HFF-Myc (cell line): ENCODE results near the gene EP400.

ENCODE experiments used
- DNase-seq: peaks from one replicate; pipeline ENCODE4 v3.0.0-alpha.2; 2011; ENCODE audit warnings: low read depth; ENCODE audit errors: extremely low read depth
- H3K4me3 ChIP-seq: replicated peaks from 2 replicates; pipeline ENCODE4 v1.5.1; 2011; ENCODE audit warnings: low read depth, mild to moderate bottlenecking, control low read depth, low read length
- TF ChIP-seq, protein P1 (sequence below): IDR thresholded peaks from 2 replicates; pipeline ENCODE4 v1.5.1; 2012; ENCODE audit warnings: mild to moderate bottlenecking, low read depth, low read length, control low read depth; ENCODE audit errors: missing control alignments

EP400 gene

DNA sequence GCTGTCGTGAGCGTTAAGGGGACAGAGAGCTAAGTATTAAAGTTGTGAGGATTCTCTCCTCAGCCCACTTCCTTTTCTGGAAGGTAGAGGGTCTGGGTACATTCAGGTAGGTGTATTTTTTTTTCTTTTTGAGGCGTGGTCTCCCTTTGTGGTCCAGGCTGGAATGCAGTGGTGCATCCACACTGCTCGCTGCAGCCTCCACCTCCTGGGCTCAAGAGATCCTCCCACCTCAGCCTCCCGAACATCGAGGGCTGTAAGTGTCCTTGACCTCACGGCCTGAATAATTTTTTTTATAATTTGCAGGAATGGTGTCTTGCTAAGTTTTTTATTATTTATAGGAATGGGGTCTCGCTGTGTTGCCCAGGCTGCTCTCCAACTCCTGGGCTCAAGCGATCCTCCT is 19.2 kb upstream of the EP400 start:
- TF ChIP-seq, protein P1, sequence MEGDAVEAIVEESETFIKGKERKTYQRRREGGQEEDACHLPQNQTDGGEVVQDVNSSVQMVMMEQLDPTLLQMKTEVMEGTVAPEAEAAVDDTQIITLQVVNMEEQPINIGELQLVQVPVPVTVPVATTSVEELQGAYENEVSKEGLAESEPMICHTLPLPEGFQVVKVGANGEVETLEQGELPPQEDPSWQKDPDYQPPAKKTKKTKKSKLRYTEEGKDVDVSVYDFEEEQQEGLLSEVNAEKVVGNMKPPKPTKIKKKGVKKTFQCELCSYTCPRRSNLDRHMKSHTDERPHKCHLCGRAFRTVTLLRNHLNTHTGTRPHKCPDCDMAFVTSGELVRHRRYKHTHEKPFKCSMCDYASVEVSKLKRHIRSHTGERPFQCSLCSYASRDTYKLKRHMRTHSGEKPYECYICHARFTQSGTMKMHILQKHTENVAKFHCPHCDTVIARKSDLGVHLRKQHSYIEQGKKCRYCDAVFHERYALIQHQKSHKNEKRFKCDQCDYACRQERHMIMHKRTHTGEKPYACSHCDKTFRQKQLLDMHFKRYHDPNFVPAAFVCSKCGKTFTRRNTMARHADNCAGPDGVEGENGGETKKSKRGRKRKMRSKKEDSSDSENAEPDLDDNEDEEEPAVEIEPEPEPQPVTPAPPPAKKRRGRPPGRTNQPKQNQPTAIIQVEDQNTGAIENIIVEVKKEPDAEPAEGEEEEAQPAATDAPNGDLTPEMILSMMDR, result no peak
- H3K4me3 ChIP-seq, result peak overlapping the region; percentile 92
- no peak for DNase-seq

DNA sequence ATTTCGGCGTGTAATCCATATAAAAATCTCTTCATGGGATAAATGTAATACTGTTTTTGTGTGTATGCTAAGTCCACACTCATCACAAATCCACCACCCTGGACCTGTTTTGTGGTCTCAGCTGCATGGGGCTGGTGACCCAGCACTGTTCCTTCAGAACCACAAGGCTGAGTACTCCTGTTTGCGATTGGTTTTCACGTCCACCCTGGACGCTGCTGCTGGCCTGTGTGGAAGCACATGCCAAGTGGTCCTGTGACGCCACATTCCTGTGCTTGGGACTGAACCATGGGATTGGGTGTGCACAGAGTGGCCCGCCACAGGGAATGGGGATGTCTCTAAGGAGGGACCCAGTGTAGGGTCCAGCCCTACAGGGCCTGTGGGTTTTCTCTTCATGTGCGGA is 16.4 kb upstream of the EP400 start:
- no peak overlapping the region for H3K4me3 ChIP-seq
- TF ChIP-seq, protein P1, result no peak
- no peak for DNase-seq

DNA sequence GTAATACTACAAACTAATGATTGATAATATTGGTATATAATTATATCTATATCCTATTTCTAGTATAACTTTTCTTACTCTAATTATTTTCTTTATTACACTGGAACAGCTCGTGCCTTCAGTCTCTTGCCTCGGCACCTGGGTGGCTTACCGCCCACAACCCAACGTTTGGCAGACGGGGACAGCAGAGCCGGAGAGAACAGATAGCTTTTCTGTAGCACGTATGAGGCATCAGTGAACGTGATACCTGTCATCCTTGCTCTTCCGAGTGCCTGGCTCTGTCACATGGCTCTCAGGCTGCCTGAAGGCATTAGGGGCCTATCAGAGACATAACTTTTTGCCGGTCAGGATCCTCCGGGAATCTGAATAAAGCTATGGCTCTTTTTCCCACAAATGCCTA is 15.2 kb upstream of the EP400 start:
- no peak for DNase-seq
- H3K4me3 ChIP-seq, result no peak overlapping the region
- TF ChIP-seq, protein P1, result no peak

DNA sequence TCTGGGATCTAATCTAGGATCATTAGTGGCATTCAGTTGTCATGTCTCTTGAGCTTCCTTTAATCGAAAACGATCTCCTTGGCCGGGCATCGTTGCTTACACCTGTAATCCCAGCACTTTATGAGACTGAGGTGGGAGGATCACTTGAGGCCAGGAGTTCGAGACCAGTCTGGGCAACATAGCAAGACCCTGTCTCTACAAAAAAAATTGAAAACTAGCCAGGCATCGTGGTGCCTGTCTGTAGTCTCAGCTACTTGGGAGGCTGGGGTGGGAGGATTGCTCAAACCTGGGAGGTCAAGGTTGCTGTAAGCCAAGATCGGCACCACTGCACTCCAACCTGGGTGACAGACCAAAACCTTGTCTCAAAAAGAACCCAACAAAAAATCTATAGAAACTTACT is 11.7 kb upstream of the EP400 start:
- H3K4me3 ChIP-seq, result no peak overlapping the region
- TF ChIP-seq, protein P1, result no peak
- DNase-seq, result no peak

DNA sequence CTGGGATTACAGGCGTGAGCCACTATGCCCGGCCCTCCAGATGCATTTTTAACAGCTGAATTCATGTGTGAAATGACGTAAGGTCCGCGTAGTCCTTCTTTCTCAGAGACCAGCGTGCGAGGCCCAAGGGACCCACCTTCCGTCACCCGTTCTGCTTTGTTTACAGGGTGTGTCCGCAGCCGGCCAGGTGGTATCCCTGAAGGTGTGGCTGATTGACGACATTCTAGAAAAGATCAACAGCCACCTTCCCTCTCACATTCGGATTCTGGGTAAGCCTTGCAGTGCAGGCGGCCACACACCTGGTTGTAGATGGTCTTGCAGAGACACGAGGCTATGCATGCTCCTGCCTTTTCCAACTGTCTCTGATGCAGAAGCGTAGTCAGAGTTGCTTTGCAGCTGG is 10.7 kb upstream of the EP400 start:
- DNase-seq, result no peak
- TF ChIP-seq, protein P1, result no peak

DNA sequence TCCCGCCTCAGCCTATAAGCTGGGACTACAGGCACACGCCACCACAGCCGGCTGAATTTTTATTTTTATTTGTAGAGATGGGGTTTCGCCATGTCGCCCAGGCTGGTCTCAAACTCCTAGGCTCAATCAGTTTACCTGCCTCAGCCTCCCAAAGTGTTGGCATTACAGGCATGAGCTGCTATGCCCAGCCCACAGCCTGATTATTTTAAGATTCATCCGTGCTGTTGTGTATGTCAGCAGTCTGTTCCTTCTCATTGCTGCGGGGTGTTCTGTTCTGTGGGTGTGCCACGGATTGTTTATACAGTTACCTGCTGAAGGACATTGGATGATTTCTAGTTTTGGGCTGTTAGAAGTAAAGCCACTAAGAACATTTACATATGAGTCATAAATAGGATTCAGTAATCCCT is 9.6 kb upstream of the EP400 start:
- no peak for DNase-seq
- no peak overlapping the region for H3K4me3 ChIP-seq
- TF ChIP-seq, protein P1, result no peak

More for the DNA sequence above, 10.7 kb upstream of the EP400 start:
- H3K4me3 ChIP-seq, result no peak overlapping the region
